Calu3 (cell line): Measurements from ENCODE around the gene E4F1. TPM values are rescaled to one million over a fixed set of nuclear protein-coding genes. Genes with fewer than 3 reads are reported as not detected.
A peak's percentile ranks its signal among the peaks of the same experiment; 100 is the strongest.
"Not testable (repeated sequence)": the region's sequence is repeated elsewhere in the genome, so short reads cannot be mapped to it uniquely, and the experiment has no call there.

Source experiments
- BruUV-seq: library from RNA; stranded (reverse); fragments of 400-500 nt; replicated peaks from 2 replicates; lab custom pipeline; 2021; lab: Mats Ljungman, UMichigan
- CTCF ChIA-PET: fragments of 300-600 bp; sonication (Branson Sonifier 250); formaldehyde crosslinking; loops from one replicate; lab custom pipeline; 2022; ENCODE audit warnings: antibody characterized with exemption; lab: Charles Lee
- DNase-seq: peaks from one replicate; pipeline ENCODE4 v3.0.0; 2022
- H3K27ac Mint-ChIP-seq: one replicate; pipeline ENCODE4 v1.8.0; 2022; ENCODE audit warnings: mixed read lengths; ENCODE audit not compliant: unreplicated experiment
- H3K27me3 Mint-ChIP-seq: one replicate; pipeline ENCODE4 v1.8.0; 2022; ENCODE audit warnings: mixed read lengths; ENCODE audit not compliant: unreplicated experiment
- H3K36me3 Mint-ChIP-seq: one replicate; pipeline ENCODE4 v1.8.0; 2022; ENCODE audit warnings: mild to moderate bottlenecking, moderate library complexity, mixed read lengths; ENCODE audit not compliant: insufficient read depth, unreplicated experiment
- H3K4me1 Mint-ChIP-seq: one replicate; pipeline ENCODE4 v1.8.0; 2022; ENCODE audit warnings: mild to moderate bottlenecking, low read depth, mixed read lengths; ENCODE audit not compliant: unreplicated experiment
- H3K4me3 Mint-ChIP-seq: one replicate; pipeline ENCODE4 v1.8.0; 2022; ENCODE audit warnings: mild to moderate bottlenecking, low read depth, moderate library complexity, mixed read lengths; ENCODE audit not compliant: unreplicated experiment
- H3K9me3 Mint-ChIP-seq: one replicate; pipeline ENCODE4 v1.8.0; 2022; ENCODE audit warnings: low read depth, mixed read lengths; ENCODE audit not compliant: unreplicated experiment
- CTCF ChIP-seq: fragments of 200-600 bp; IDR thresholded peaks from one replicate; pipeline ENCODE4 v1.8.0; 2022; ENCODE audit warnings: antibody characterized with exemption; ENCODE audit not compliant: unreplicated experiment
- intact Hi-C: fragments of 100-400 bp; cut with micrococcal nuclease; formaldehyde crosslinking; loops from one replicate; pipeline ENCODE4 v1.10.0; 2022; ENCODE audit not compliant: unreplicated experiment
- total RNA-seq: library from RNA; stranded (reverse); gene quantifications from 2 replicates; pipeline ENCODE4 v1.2.3, GENCODE V29; 2022

The E4F1 gene
- total RNA-seq, 1 experiment from 2014 or later, result 35.4 TPM

- CTCF ChIA-PET, result no interaction called here
- peaks cover 12% of the 10 kb centered on the region for H3K4me1 Mint-ChIP-seq
- DNase-seq, result no peak
- intact Hi-C loops, result no loop called here
- H3K27ac Mint-ChIP-seq, result no peak overlapping the region
- no peak for TF ChIP-seq CTCF
- no peaks in the 10 kb centered on the region for H3K27me3 Mint-ChIP-seq
- no peak overlapping the region for H3K4me3 Mint-ChIP-seq
- no TSS peak for BruUV-seq
- H3K36me3 Mint-ChIP-seq, result peaks cover 94% of the 10 kb centered on the region
- H3K9me3 Mint-ChIP-seq, result no peaks in the 10 kb centered on the region
These were observed 36.9 kb downstream of the E4F1 start for GRCh38 chr16:2260250-2260649.

GRCh38 chr16:2263026-2263425, 39.6 kb downstream of the E4F1 start:
- H3K4me3 Mint-ChIP-seq, H3K27ac Mint-ChIP-seq, CTCF ChIA-PET, BruUV-seq, DNase-seq, H3K9me3 Mint-ChIP-seq, intact Hi-C loops, H3K27me3 Mint-ChIP-seq: not testable (repeated sequence)
- H3K4me1 Mint-ChIP-seq, result peaks cover 23% of the 10 kb centered on the region
- peaks cover 97% of the 10 kb centered on the region for H3K36me3 Mint-ChIP-seq

- DNase-seq, intact Hi-C loops, H3K9me3 Mint-ChIP-seq, H3K27me3 Mint-ChIP-seq, BruUV-seq, CTCF ChIA-PET: not testable (repeated sequence)
- peak overlapping the region; percentile 100 for H3K27ac Mint-ChIP-seq
- peaks cover 89% of the 10 kb centered on the region for H3K36me3 Mint-ChIP-seq
- H3K4me1 Mint-ChIP-seq, result peaks cover 33% of the 10 kb centered on the region
- H3K4me3 Mint-ChIP-seq, result peak overlapping the region; percentile 100
These were observed 43.5 kb downstream of the E4F1 start for GRCh38 chr16:2266887-2267286.

GRCh38 chr16:2267505-2267912, 44.1 kb downstream of the E4F1 start:
- peak overlapping the region; percentile 100 for H3K4me3 Mint-ChIP-seq
- H3K27me3 Mint-ChIP-seq, DNase-seq, CTCF ChIA-PET, H3K9me3 Mint-ChIP-seq, intact Hi-C loops, BruUV-seq: not testable (repeated sequence)
- peak overlapping the region; percentile 100 for H3K27ac Mint-ChIP-seq
- peaks cover 85% of the 10 kb centered on the region for H3K36me3 Mint-ChIP-seq
- peaks cover 33% of the 10 kb centered on the region for H3K4me1 Mint-ChIP-seq

GRCh38 chr16:2267913-2268666, 44.7 kb downstream of the E4F1 start, which contains the start of gene RNPS1:
RNPS1 (minus strand) TSS chr16:2268126; CDS start chr16:2264643, 3,483 bp downstream.
- CTCF ChIA-PET, result interaction anchor here (0.6 kb wide), 1 partner anchor 11 kb away, joined by 3 read pairs; no protein-coding TSS in a partner anchor
- H3K4me3 Mint-ChIP-seq, result peak within 1 kb of the TSS; percentile 100
- no TSS peak for BruUV-seq
- H3K9me3 Mint-ChIP-seq, result no peaks in the 10 kb centered on the region
- no peak for TF ChIP-seq CTCF
- H3K27ac Mint-ChIP-seq, result peak within 1 kb of the TSS; percentile 100
- intact Hi-C loops, result no loop called here
- DNase-seq, result peak; percentile 98
- no peaks in the 10 kb centered on the region for H3K27me3 Mint-ChIP-seq
- peaks cover 82% of the 10 kb centered on the region for H3K36me3 Mint-ChIP-seq
- peaks cover 33% of the 10 kb centered on the region for H3K4me1 Mint-ChIP-seq
